Measurements from ENCODE around the gene MARVELD1.
A peak's percentile ranks its signal among the peaks of the same experiment; 100 is the strongest.

GRCh38 chr10:97726636-97727178 is 13.2 kb downstream of the MARVELD1 start:
- no peak for TF ChIP-seq CTCF (IDR thresholded peaks at IDR 0.05)
- peak in 1 of 2 donors; percentile 52 for TF ChIP-seq POLR2A (IDR thresholded peaks at IDR 0.05)

Data from Peyer's patch (tissue), 4 donors.